ENCODE measurements around the gene ZFC3H1.

DNA sequence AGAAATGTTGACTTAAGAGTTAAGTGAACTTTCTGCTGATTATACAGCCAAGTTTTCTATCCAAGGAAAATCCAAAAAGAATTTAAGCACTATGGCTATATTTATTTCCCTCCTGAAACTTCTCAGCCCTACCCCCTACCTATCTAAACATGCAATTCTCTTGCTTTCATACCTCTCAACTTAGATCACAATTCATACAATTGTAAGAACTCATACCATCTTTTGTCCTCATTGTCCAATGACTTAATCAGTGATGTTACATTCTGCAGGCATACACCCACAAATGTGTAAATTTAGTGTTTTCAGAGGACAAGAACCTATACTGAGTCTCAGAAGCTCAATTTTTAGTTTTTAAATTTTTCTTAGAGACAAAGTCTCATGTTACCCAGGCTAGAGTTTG, 62.1 kb downstream of the ZFC3H1 start:
- no peak for TF ChIP-seq EP300 (IDR thresholded peaks at IDR 0.05; ENCODE audit: borderline replicate concordance in 1 of 2, low read depth in 2 of 2, low read length in 2 of 2)
- no peak for TF ChIP-seq POLR2A (IDR thresholded peaks at IDR 0.05; ENCODE audit: control extremely low read depth in 1 of 2, low read depth in 2 of 2, low read length in 2 of 2)
- TF ChIP-seq, protein P1, sequence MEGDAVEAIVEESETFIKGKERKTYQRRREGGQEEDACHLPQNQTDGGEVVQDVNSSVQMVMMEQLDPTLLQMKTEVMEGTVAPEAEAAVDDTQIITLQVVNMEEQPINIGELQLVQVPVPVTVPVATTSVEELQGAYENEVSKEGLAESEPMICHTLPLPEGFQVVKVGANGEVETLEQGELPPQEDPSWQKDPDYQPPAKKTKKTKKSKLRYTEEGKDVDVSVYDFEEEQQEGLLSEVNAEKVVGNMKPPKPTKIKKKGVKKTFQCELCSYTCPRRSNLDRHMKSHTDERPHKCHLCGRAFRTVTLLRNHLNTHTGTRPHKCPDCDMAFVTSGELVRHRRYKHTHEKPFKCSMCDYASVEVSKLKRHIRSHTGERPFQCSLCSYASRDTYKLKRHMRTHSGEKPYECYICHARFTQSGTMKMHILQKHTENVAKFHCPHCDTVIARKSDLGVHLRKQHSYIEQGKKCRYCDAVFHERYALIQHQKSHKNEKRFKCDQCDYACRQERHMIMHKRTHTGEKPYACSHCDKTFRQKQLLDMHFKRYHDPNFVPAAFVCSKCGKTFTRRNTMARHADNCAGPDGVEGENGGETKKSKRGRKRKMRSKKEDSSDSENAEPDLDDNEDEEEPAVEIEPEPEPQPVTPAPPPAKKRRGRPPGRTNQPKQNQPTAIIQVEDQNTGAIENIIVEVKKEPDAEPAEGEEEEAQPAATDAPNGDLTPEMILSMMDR (IDR thresholded peaks at IDR 0.05; ENCODE audit: control extremely low read depth in 1 of 3, insufficient read depth in 1 of 3, low read depth in 1 of 3, low read length in 3 of 3), result no peak
- TF ChIP-seq CREB1 (IDR thresholded peaks at IDR 0.05), result no peak
- no peak for TF ChIP-seq SP2 (IDR thresholded peaks at IDR 0.05; ENCODE audit: low read length)
- TF ChIP-seq, protein P2, sequence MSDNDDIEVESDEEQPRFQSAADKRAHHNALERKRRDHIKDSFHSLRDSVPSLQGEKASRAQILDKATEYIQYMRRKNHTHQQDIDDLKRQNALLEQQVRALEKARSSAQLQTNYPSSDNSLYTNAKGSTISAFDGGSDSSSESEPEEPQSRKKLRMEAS (IDR thresholded peaks at IDR 0.05), result no peak
- TF ChIP-seq JUND (IDR thresholded peaks at IDR 0.05; ENCODE audit: low read length), result no peak
- TF ChIP-seq POLR2AphosphoS5 (IDR thresholded peaks at IDR 0.05; ENCODE audit: low read depth, low read length), result no peak
- TF ChIP-seq TCF12 (IDR thresholded peaks at IDR 0.05; ENCODE audit: low read depth, low read length), result no peak
- no peak for TF ChIP-seq RAD21 (IDR thresholded peaks at IDR 0.05 in 1 of 2, conservative IDR thresholded peaks at IDR 0.05 in 1 of 2; ENCODE audit: low read depth in 2 of 2, low read length in 2 of 2)
- no peak for TF ChIP-seq RFX5 (IDR thresholded peaks at IDR 0.05; ENCODE audit: borderline replicate concordance, low read depth, low read length)

All from H1 (cell line).